MCF 10A (cell line): ENCODE results near the gene CRCP. TPM values are rescaled to one million over a fixed set of nuclear protein-coding genes. Genes with fewer than 3 reads are reported as not detected.
"Not testable (repeated sequence)": the region's sequence is repeated elsewhere in the genome, so short reads cannot be mapped to it uniquely, and the experiment has no call there.

Experiments used
- BruUV-seq: library from RNA; stranded (reverse); fragments of 400-500 nt; replicated peaks from 2 replicates; lab custom pipeline; 2021; lab: Mats Ljungman, UMichigan
- CTCF ChIA-PET: fragments of 300-600 bp; sonication (Branson Sonifier 250); formaldehyde crosslinking; extraction: SDS; loops from one replicate; lab custom pipeline; 2021; ENCODE audit warnings: antibody characterized with exemption, inconsistent platforms; lab: Yijun Ruan, JAX
- POLR2A ChIA-PET: fragments of 300-600, 350-650 bp; sonication (Branson Sonifier 250); formaldehyde crosslinking; extraction: SDS; loops from one replicate; lab custom pipeline; 2020; ENCODE audit warnings: antibody characterized with exemption, inconsistent platforms; lab: Yijun Ruan, JAX
- DNase-seq: peaks from one replicate; pipeline ENCODE4 v3.0.0-alpha.2; 2018; ENCODE audit not compliant: unreplicated experiment
- H3K27ac Mint-ChIP-seq: one replicate; pipeline ENCODE4 v1.8.0; 2022; ENCODE audit warnings: mild to moderate bottlenecking, low read depth, mixed read lengths; ENCODE audit not compliant: unreplicated experiment
- H3K27me3 Mint-ChIP-seq: one replicate; pipeline ENCODE4 v1.8.0; 2022; ENCODE audit warnings: mixed read lengths; ENCODE audit not compliant: insufficient read depth, unreplicated experiment
- H3K36me3 Mint-ChIP-seq: one replicate; pipeline ENCODE4 v1.8.0; 2022; ENCODE audit warnings: mild to moderate bottlenecking, moderate library complexity, mixed read lengths; ENCODE audit not compliant: insufficient read depth, unreplicated experiment
- H3K4me1 Mint-ChIP-seq: one replicate; pipeline ENCODE4 v1.8.0; 2022; ENCODE audit warnings: mixed read lengths; ENCODE audit not compliant: insufficient read depth, unreplicated experiment
- H3K4me3 Mint-ChIP-seq: one replicate; pipeline ENCODE4 v1.8.0; 2022; ENCODE audit warnings: mild to moderate bottlenecking, moderate library complexity, mixed read lengths; ENCODE audit not compliant: unreplicated experiment
- H3K9me3 Mint-ChIP-seq: one replicate; pipeline ENCODE4 v1.8.0; 2022; ENCODE audit warnings: mixed read lengths; ENCODE audit not compliant: unreplicated experiment
- intact Hi-C: fragments of 100-400 bp; cut with micrococcal nuclease; formaldehyde crosslinking; loops from 2 replicates; pipeline ENCODE4 v1.14.1; 2022
- total RNA-seq: library from RNA; stranded (reverse); gene quantifications from 2 replicates; pipeline ENCODE4 v1.2.3, GENCODE V29; 2022
- TF ChIP-seq, protein P1 (sequence below): fragments of 200-600 bp; IDR thresholded peaks from one replicate; pipeline ENCODE4 v1.8.0; 2022; ENCODE audit warnings: antibody characterized with exemption, mild to moderate bottlenecking; ENCODE audit not compliant: unreplicated experiment

Gene CRCP
- total RNA-seq, 1 experiment from 2014 or later: 39.8 TPM

DNA sequence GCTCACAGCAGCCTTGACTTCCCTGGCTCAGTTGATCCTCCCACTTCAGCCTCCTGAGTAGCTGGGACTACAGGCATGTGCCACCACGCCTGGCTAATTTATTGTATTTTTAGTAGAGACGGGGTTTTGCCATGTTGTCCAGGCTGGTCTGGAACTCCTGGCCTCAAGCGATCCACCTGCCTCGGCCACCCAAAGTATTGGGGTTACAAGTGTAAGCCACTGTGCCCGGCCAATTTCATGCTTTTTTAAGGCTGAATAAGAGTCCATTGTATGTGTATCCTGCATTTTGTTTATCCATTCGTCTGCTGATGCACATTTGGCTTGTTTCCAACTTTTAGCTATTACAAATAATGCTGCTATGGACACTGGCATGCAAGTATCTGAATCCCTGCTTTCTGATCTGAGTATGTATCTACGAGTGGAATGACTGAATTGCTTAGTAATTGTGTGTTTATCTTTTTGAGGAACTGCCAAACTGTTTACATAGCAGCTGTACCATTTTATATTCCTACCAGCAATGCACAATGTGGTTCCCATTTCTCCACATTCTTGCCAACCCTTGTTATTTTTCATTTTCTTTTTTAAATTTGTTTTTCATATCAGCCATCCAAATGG, 53.2 kb downstream of the CRCP start:
- ChIA-PET POLR2A (no interaction called here), CTCF (interaction anchor here (0.6 kb wide), 1 partner anchor 136 kb away, joined by 4 read pairs; no protein-coding TSS in a partner anchor)
- H3K4me1 Mint-ChIP-seq: no peaks in the 10 kb centered on the region
- H3K9me3 Mint-ChIP-seq: no peaks in the 10 kb centered on the region
- intact Hi-C loops: no loop called here
- no peaks in the 10 kb centered on the region for H3K27me3 Mint-ChIP-seq
- H3K27ac Mint-ChIP-seq: no peak overlapping the region
- H3K4me3 Mint-ChIP-seq: no peak overlapping the region
- TF ChIP-seq, protein P1, sequence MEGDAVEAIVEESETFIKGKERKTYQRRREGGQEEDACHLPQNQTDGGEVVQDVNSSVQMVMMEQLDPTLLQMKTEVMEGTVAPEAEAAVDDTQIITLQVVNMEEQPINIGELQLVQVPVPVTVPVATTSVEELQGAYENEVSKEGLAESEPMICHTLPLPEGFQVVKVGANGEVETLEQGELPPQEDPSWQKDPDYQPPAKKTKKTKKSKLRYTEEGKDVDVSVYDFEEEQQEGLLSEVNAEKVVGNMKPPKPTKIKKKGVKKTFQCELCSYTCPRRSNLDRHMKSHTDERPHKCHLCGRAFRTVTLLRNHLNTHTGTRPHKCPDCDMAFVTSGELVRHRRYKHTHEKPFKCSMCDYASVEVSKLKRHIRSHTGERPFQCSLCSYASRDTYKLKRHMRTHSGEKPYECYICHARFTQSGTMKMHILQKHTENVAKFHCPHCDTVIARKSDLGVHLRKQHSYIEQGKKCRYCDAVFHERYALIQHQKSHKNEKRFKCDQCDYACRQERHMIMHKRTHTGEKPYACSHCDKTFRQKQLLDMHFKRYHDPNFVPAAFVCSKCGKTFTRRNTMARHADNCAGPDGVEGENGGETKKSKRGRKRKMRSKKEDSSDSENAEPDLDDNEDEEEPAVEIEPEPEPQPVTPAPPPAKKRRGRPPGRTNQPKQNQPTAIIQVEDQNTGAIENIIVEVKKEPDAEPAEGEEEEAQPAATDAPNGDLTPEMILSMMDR: no peak
- peak; percentile 29 for DNase-seq
- H3K36me3 Mint-ChIP-seq: no peaks in the 10 kb centered on the region
- no TSS peak for BruUV-seq

DNA sequence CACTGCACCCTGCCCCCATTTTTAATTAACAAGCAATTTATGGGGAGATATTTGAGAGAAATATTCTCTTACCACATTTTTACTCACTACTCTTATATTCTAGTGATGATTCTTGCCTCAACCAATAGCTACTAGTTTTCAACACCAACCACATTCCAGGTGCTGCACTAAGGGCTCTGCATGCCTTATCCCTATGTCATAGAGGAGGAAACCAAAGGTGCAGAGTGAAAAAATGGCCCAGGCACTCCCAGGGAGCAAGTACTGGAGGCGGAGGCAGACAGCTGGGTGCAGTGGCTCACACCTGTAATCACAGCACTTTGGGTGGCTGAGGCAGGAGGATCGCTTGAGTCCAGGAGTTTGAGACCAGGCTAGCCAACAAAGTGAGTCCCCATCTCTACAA, 55.0 kb downstream of the CRCP start:
- intact Hi-C loops: no loop called here
- CTCF ChIA-PET: interaction anchor here (0.6 to 1.0 kb wide), 4 partner anchors 17 to 295 kb away, joined by 3 to 4 read pairs (median 4); no protein-coding TSS in a partner anchor
- no peak overlapping the region for H3K27ac Mint-ChIP-seq

DNA sequence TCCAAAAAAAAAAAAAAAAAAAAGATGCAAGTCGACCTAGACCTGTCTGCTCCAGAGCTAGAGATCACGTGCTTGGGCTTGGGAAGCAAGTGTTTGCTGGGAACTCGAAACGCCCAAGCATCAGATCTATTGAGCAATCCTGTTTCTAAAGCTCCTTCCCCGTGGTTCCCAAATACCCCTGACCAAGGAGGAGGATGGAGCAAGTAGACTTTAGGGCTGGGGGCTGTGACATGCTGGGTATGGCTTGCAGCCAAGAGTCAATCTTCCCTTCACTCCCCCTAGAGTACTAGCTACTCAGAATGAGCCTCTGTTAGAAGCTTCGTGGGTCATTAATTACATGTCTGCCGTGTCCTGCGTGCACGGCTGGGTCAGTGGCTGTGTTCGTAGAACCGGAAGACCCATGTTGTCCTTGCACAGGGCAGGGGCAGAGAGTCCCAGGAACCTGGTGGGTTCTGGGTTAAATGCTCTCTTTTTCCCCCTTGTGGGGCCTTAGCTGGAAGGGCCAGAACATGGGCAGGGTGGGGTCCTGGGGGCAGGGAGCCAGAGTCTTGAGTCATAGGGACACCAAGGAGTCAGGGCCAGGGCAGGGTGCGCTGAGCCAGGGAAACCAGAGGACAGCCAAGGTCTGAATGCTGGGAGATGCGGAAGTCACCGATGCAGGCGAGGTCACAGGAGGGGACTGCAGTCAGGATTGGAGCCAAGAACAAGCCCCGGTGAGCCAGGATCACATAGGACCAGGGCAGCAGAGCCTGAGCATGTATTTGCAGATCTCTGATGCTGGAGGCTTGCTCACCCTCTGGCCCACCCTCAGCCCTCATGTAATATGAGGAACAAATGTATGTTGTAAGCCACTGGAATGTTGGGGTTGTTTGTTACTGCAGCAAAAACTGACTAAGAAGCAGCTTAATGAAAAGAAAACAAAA, 55.9 kb downstream of the CRCP start:
- no peaks in the 10 kb centered on the region for H3K27me3 Mint-ChIP-seq
- H3K4me1 Mint-ChIP-seq: no peaks in the 10 kb centered on the region
- no peaks in the 10 kb centered on the region for H3K36me3 Mint-ChIP-seq
- H3K9me3 Mint-ChIP-seq: no peaks in the 10 kb centered on the region
- ChIA-PET POLR2A (interaction anchor here (0.8 kb wide), 1 partner anchor 21 kb away, joined by 3 read pairs; no protein-coding TSS in a partner anchor), CTCF (interaction anchor here (0.9 to 1.2 kb wide), 3 partner anchors 8 to 140 kb away, joined by 3 to 4 read pairs (median 3); no protein-coding TSS in a partner anchor)
- no peak overlapping the region for H3K4me3 Mint-ChIP-seq
- DNase-seq: peak; percentile 58
- intact Hi-C loops: no loop called here
- TF ChIP-seq, protein P1: no peak
- BruUV-seq: no TSS peak
- no peak overlapping the region for H3K27ac Mint-ChIP-seq

More for the DNA sequence above, 55.0 kb downstream of the CRCP start:
- Mint-ChIP-seq H3K4me3 (no peak overlapping the region), H3K9me3 (no peaks in the 10 kb centered on the region), H3K27me3 (no peaks in the 10 kb centered on the region), H3K36me3 (no peaks in the 10 kb centered on the region), H3K4me1 (no peaks in the 10 kb centered on the region)
- DNase-seq: no peak
- TF ChIP-seq, protein P1: no peak
- no TSS peak for BruUV-seq
- POLR2A ChIA-PET: interaction anchor here (0.7 to 0.8 kb wide), 2 partner anchors 20 to 55 kb away, joined by 3 to 4 read pairs; no protein-coding TSS in a partner anchor

DNA sequence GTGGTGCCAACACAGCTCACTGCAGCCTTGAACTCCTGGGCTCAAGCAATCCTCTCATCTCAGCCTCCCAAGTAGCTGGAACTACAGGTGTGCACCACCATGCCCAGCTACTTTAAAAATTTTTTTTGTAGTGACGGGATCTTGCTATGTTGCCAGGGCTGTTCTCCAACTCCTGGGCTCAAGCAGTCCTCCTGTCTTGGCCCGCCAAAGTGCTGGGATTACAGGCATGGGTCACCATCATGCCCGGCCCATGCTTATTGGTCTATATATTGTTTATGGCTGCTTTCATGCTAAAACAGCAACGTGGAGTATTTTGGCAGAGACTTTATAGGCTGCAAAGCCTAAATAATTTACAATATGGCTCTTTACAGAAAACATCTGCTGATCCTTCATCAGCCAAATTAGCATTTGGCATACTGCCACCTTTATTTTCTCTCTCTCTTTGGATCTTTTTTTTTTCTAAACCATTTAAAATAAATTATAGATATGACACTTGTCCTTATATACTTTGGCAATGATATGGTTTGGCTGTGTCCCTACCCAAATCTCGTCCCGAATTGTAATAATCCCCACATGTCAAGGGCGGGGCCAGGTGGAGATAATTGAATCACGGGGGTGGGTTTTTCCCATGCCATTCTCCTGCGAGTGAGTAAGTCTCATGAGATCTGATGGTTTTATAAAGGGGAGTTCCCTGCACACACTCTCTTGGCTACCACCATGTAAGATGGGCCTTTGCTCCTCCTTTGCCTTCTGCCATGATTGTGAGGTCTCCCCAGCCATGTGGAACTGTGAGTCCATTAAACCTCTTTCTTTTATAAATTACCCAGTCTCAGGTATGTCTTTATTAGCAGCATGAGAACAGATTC, 58.1 kb downstream of the CRCP start:
- H3K27ac Mint-ChIP-seq, BruUV-seq, H3K4me1 Mint-ChIP-seq, H3K27me3 Mint-ChIP-seq, intact Hi-C loops, POLR2A ChIA-PET, CTCF ChIA-PET, H3K4me3 Mint-ChIP-seq, H3K9me3 Mint-ChIP-seq, H3K36me3 Mint-ChIP-seq, DNase-seq: not testable (repeated sequence)
